ENCODE measurements around the gene MYO6.
"Not testable (repeated sequence)": the region's sequence is repeated elsewhere in the genome, so short reads cannot be mapped to it uniquely, and the experiment has no call there.

The MYO6 gene

DNA sequence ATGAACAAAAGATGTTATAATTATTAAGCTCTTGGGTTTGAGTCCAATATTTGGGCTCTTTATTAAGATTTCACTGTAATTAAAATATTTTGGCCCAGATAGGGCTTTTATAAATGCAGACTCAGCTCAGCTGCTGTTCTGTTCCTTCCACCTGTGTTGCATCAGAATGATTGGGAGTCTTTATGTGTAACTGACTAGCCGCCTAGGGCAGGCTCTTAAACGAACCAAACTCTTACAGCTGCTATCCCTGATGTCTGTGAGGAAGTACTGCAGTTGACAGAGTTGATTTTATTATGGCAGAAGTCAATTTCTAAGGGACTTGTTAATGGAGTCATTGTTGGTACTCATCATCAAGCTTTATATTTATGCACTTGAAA, 144.7 kb downstream of the MYO6 start:
- DNase-seq, result no peak

GRCh38 chr6:75896526-75896925, 147.5 kb downstream of the MYO6 start:
- no peak for DNase-seq

- DNase-seq, result not testable (repeated sequence)
Measured at GRCh38 chr6:75900216-75900615, 151.2 kb downstream of the MYO6 start.

- DNase-seq, result not testable (repeated sequence)
Measured at GRCh38 chr6:75905129-75905528, 156.1 kb downstream of the MYO6 start.

DNA sequence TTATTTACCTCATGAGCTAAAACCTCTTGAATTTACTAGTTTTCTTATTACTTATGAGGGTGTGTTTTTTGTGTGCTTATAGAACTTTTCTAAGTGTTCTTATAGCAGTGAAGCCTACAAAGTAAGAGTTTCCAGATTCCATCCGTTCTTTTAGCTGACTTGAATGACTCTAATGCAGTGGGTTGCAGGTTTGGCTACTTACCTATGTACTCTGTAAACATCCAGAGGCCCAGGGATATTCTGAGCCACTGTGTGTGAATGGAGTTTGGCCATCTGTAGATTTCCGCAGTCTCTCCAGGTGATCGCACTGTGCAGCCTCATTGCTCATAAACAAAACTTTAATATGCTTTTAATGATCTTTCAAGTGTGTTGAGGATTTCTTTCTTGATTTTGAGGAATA, 157.8 kb downstream of the MYO6 start:
- DNase-seq, result no peak

DNA sequence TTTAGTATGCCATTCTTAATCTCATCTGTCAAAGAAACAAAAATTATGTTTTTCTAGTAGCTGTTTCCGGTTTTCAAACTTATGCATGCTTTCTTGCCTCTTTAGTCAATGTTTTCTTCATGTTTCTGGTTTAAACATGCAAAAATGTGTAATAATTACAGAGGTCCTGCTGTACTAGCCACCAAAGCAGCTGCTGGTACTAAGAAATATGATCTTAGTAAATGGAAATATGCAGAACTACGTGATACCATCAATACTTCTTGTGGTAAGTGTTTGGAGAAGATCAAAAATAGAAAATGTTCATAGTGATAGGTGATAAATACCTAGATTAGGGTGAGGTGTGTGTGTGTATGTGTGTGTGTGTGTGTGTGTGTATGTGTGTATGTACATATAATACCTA, 158.4 kb downstream of the MYO6 start:
- no peak for DNase-seq

DNA sequence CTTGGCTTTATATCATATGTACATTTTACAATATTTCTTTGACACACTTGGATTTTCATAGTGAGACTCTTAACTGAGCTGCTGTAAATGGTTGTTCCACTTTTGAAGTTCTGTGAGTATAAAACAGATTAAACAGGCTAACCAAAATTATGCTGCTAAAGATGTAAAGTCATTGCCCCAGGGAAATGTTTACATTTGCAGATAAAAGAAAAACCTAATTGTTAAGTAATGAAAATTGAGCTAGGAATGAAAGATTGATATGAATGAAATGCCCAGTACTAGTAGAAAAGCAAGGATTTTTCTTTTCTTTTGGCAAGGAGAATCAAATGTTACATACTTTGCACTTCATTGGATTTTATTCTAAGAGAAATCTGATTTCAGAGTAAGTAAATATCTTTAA, 164.0 kb downstream of the MYO6 start:
- no peak for DNase-seq

- peak; percentile 14 for DNase-seq
Measured at GRCh38 chr6:75922226-75922625, 173.2 kb downstream of the MYO6 start.

GRCh38 chr6:75926293-75927168, 177.5 kb downstream of the MYO6 start:
- no peak for DNase-seq

DNA sequence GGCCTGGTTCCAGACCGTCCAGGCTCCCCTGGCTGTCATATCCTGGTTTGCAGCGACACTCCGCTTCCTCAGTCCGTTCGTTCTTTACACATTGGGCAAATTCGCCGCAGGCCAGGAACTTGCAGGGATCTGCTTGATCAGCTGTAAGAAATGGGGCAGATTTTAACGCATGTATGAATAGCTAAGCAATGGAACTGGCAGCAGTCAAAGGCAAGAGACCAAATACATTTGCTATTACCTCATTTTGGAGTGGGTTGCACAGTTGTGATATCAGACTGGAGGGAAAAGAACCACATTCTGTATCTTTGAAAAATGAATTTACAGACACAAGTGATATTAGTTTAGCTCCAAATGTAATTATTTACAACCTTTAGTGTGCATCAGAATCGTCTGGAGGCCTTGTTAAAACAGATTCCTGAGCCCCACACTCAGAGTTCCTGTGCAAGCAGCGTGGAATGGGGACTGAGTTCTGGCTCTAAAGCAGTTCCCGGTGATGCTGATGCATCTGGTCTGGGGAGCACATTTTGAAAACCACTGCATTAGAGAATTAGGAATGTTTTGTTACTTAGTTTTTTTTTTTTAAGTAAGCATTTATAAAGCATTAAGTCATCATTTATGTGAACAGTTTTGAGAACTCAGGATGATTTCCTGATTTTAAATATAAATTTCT, 182.1 kb downstream of the MYO6 start:
- DNase-seq, result peak; percentile 56

DNA sequence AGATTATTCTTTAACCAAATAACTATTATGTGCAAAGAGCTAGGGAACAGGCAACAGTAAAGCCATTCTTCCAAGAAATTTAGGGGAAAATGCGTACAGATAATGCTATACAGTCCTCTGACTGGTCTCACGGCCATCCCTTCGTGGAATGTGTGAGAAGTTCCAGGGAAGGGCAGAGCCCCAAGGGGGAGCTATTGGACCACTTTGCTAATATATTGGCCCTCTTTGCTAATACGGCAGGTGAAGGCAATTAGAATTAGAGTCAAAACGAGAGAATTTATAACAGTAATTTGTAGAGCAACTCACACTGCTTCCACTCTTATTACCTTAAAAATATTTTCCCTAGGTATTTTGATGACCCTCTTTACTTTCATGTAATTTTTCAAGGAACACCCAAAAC, 183.0 kb downstream of the MYO6 start:
- DNase-seq, result peak; percentile 21

DNA sequence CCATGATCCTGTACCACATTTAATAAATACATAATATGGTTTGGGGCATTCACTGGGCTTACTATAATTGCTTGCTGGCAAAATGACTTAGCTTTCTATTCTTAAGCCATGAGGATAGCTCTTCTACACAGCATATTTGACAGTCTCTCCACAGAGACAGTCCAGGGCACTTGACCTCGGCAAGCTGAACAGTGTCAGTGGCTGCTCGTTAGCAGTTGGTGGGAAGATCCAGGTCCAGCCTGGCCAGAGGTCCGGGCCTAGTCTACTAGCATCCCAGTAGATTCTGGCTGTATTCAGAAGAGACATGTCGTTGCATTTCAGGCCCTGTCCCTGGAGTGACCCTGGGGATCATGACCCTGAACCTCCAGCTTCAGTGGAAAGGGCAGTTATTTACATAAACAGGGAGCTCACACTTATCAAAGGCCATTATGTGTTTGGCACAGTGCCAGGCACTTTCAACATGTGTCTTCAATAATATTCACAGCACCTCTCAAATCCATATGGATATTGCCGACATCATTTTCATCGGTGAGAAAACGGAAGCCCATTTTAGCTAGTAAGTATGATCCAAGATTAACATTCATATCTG, 184.4 kb downstream of the MYO6 start:
- no peak for DNase-seq

GRCh38 chr6:75934643-75935472, 185.8 kb downstream of the MYO6 start:
- DNase-seq, result peak; percentile 81

DNA sequence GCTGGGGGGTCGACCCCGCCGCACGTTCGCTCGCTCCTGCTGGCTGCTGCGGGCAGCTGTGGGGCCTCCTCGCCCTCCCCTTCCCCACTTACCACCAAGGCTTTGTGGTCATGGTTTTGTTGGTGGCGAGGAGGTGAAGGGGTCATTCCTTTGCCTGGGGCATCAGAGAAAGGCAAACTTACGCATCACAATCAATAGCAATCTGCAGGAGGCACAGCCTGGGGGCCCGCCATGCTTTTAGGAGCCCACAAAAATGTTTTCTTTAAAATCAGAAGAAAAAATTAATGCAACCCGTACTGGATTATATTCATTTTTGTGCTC, 186.4 kb downstream of the MYO6 start:
- no peak for DNase-seq

- DNase-seq, result no peak
Measured at GRCh38 chr6:75936682-75937081, 187.6 kb downstream of the MYO6 start.

DNA sequence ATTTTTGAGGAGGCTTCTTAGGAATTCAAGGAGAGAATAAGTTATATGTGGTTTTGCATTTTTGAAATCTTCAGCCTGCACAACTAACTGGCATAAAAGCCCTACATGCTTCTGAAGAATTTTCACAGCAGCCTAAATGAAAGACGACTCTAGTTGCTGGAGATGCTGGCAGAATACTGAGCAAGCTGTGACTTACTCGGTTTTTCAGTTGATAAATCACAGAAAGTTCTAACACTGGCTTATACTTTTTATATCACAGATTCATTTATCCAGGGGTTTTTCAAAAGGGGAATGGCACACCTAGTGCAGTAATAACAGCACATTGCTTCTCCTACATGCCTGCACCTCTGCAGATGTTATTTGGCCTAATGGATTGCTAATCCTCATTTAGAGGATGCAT, 188.8 kb downstream of the MYO6 start:
- no peak for DNase-seq

DNA sequence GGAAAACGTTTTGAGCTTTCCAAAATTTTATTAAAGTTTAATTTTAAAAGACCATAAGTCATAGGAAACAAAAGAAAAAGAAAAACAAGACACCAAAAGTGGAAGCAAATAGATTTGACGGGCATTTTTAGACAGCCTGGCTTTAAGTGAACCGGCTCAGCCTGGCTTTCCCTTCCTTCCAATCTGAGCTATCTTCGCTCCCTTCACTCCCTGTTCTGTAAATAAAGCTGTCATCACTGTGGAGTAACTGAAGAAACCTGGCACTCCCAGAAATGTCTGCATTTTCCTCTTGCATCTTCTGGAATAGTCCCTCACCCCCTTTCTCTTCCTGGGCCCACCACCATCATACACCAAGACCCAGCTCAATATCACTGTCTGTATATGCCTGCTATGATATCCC, 191.5 kb downstream of the MYO6 start:
- DNase-seq, result no peak

GRCh38 chr6:75941509-75941908, 192.5 kb downstream of the MYO6 start:
- no peak for DNase-seq

- no peak for DNase-seq
Measured at GRCh38 chr6:75943381-75943780, 194.3 kb downstream of the MYO6 start.

GRCh38 chr6:75946146-75946831, 197.2 kb downstream of the MYO6 start:
- no peak for DNase-seq

- DNase-seq, result no peak
Measured at GRCh38 chr6:75947935-75948334, 198.9 kb downstream of the MYO6 start.

- no peak for DNase-seq
Measured at GRCh38 chr6:75952128-75952527, 203.1 kb downstream of the MYO6 start.
